Activated naive CD8-positive, alpha-beta T cell treated with anti-CD3 and anti-CD28 coated beads for 36 hours (primary cell): ENCODE measurements around the gene TMEM94. TPM values are rescaled to one million over a fixed set of nuclear protein-coding genes. Genes with fewer than 3 reads are reported as not detected.
"Not testable (repeated sequence)": the region's sequence is repeated elsewhere in the genome, so short reads cannot be mapped to it uniquely, and the experiment has no call there.

Experiments
- DNase-seq: peaks from one replicate; pipeline ENCODE4 v3.0.0; 2021
- H3K27ac Mint-ChIP-seq: one replicate; pipeline ENCODE4 v1.8.0; 2022; ENCODE audit warnings: mild to moderate bottlenecking, moderate library complexity, mixed read lengths
- H3K27me3 Mint-ChIP-seq: one replicate; pipeline ENCODE4 v1.8.0; 2022; ENCODE audit warnings: mild to moderate bottlenecking, mixed read lengths
- H3K36me3 Mint-ChIP-seq: one replicate; pipeline ENCODE4 v1.8.0; 2021; ENCODE audit warnings: mild to moderate bottlenecking, mixed read lengths
- H3K4me1 Mint-ChIP-seq: one replicate; pipeline ENCODE4 v1.8.0; 2021; ENCODE audit warnings: mixed read lengths
- H3K4me3 Mint-ChIP-seq: one replicate; pipeline ENCODE4 v1.8.0; 2022; ENCODE audit warnings: mild to moderate bottlenecking, moderate library complexity, mixed read lengths
- H3K9me3 Mint-ChIP-seq: one replicate; pipeline ENCODE4 v1.8.0; 2022; ENCODE audit warnings: mixed read lengths
- total RNA-seq, 2 experiments: library from RNA; stranded (reverse); gene quantifications; one replicate each; pipeline ENCODE4 v1.2.3, GENCODE V29; 2021

TMEM94 gene
- total RNA-seq, 2 experiments from 2014 or later = 46.6 to 55.5 TPM

DNA sequence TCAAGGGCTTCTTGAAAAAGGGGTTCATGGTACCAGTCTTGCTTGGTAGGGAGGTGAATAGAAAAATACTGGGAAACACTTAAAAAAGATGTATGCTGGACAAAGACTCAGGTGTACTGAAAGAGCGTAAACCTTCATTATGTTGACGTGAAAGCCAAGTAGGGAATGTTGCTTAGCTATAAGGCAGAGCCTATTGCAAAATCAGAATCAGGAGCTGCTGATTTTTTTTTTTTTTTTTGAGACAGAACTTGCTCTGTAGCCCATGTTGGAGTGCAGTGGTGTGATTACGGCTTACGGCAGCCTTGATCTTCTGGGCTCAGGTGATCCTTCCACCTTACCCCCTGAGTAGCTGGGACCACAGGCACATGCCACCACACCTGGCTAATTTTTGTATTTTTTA is 3.9 kb downstream of the TMEM94 start:
- Mint-ChIP-seq H3K4me1 (peaks cover 29% of the 10 kb centered on the region), H3K4me3 (no peak overlapping the region), H3K27me3 (no peaks in the 10 kb centered on the region), H3K9me3 (no peaks in the 10 kb centered on the region), H3K36me3 (peaks cover 6% of the 10 kb centered on the region), H3K27ac (no peak overlapping the region)
- DNase-seq = no peak

DNA sequence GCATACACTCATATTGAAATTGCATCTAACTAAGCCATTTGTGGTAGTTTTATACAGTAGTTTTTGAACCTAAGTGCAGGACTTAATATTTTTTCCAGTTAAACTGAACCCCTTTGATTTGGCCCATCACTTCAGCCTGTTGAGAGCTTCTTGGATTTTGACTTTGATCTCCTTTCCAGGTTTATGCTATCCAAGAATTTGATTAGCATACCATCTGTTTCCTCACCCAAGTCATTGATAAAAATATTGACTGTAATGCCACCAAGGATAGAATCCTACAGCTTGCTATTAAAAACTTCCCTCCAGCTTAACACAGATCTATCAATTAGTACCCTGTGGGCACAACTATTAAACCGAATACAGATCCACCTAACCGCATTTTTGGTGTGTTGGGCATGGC is 7.2 kb downstream of the TMEM94 start:
- peaks cover 11% of the 10 kb centered on the region for H3K4me1 Mint-ChIP-seq
- H3K27me3 Mint-ChIP-seq = no peaks in the 10 kb centered on the region
- H3K36me3 Mint-ChIP-seq = peaks cover 4% of the 10 kb centered on the region
- no peak for DNase-seq
- no peak overlapping the region for H3K27ac Mint-ChIP-seq
- H3K9me3 Mint-ChIP-seq = no peaks in the 10 kb centered on the region
- no peak overlapping the region for H3K4me3 Mint-ChIP-seq

GRCh38 chr17:75465039-75465438 is 8.6 kb downstream of the TMEM94 start:
- no peak overlapping the region for H3K4me3 Mint-ChIP-seq
- no peak overlapping the region for H3K27ac Mint-ChIP-seq
- DNase-seq = no peak
- H3K36me3 Mint-ChIP-seq = peaks cover 4% of the 10 kb centered on the region
- H3K4me1 Mint-ChIP-seq = peaks cover 2% of the 10 kb centered on the region
- H3K9me3 Mint-ChIP-seq = no peaks in the 10 kb centered on the region
- H3K27me3 Mint-ChIP-seq = no peaks in the 10 kb centered on the region

GRCh38 chr17:75468291-75468754 is 11.9 kb downstream of the TMEM94 start:
- no peak for DNase-seq
- Mint-ChIP-seq H3K36me3 (peaks cover 8% of the 10 kb centered on the region), H3K27me3 (no peaks in the 10 kb centered on the region), H3K9me3 (no peaks in the 10 kb centered on the region), H3K4me1 (no peaks in the 10 kb centered on the region), H3K27ac (no peak overlapping the region), H3K4me3 (no peak overlapping the region)

GRCh38 chr17:75468779-75469373 is 12.4 kb downstream of the TMEM94 start:
- Mint-ChIP-seq H3K36me3 (peaks cover 7% of the 10 kb centered on the region), H3K4me1 (no peaks in the 10 kb centered on the region), H3K9me3 (no peaks in the 10 kb centered on the region), H3K27ac (no peak overlapping the region), H3K27me3 (no peaks in the 10 kb centered on the region), H3K4me3 (no peak overlapping the region)
- DNase-seq = no peak

GRCh38 chr17:75471207-75471606 is 14.8 kb downstream of the TMEM94 start:
- no peak overlapping the region for H3K4me3 Mint-ChIP-seq
- peaks cover 4% of the 10 kb centered on the region for H3K36me3 Mint-ChIP-seq
- no peaks in the 10 kb centered on the region for H3K4me1 Mint-ChIP-seq
- no peak for DNase-seq
- no peak overlapping the region for H3K27ac Mint-ChIP-seq
- no peaks in the 10 kb centered on the region for H3K9me3 Mint-ChIP-seq
- H3K27me3 Mint-ChIP-seq = no peaks in the 10 kb centered on the region

DNA sequence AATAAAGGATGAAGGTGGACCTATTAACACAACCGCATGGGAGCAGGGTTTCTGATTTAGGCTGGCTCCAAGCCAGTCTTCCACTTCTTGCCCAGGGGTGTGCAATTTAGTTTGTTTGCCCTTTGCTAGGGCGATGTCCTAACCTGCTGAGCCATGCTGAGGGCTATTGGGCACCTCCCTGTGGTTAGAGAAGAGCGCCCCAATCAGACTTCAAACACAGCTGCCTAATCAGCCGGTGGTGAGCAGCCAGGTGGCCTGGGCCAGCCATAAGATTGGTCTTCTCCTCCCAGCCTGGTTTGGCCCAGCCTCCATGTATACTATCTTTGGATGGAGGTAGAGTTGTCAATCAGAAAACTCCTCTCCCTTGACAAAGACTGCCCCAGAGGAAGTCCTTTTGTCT is 15.7 kb downstream of the TMEM94 start:
- Mint-ChIP-seq H3K4me1 (no peaks in the 10 kb centered on the region), H3K27me3 (no peaks in the 10 kb centered on the region), H3K9me3 (no peaks in the 10 kb centered on the region), H3K36me3 (peaks cover 4% of the 10 kb centered on the region), H3K27ac (no peak overlapping the region), H3K4me3 (no peak overlapping the region)
- no peak for DNase-seq

DNA sequence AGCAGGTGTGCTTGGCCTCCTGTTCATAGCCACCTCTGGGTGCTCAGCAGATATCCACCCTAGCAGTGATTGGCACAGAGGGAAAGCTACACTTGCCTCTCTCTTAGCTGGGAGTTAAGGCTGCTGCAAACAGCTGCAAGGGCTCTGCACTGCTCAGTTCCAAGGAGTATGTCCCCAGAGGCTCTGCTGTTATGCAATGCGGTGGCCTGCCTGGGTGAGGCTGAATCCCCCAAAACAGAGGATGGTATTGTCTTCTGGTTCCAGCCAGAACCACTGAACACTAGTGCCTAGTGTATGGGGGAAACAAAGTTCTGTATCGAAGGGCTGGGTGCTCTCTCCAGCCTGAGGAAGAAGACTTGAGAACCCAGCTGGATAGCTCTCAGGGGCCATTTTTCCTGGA is 16.8 kb downstream of the TMEM94 start:
- H3K4me1 Mint-ChIP-seq = no peaks in the 10 kb centered on the region
- no peak overlapping the region for H3K4me3 Mint-ChIP-seq
- H3K36me3 Mint-ChIP-seq = peaks cover 4% of the 10 kb centered on the region
- no peak for DNase-seq
- no peaks in the 10 kb centered on the region for H3K27me3 Mint-ChIP-seq
- H3K27ac Mint-ChIP-seq = no peak overlapping the region
- H3K9me3 Mint-ChIP-seq = no peaks in the 10 kb centered on the region

- DNase-seq = no peak
- no peaks in the 10 kb centered on the region for H3K27me3 Mint-ChIP-seq
- peaks cover 4% of the 10 kb centered on the region for H3K36me3 Mint-ChIP-seq
- no peak overlapping the region for H3K4me3 Mint-ChIP-seq
- no peak overlapping the region for H3K27ac Mint-ChIP-seq
- no peaks in the 10 kb centered on the region for H3K4me1 Mint-ChIP-seq
- H3K9me3 Mint-ChIP-seq = no peaks in the 10 kb centered on the region
Observed at GRCh38 chr17:75474736-75475135, 18.3 kb downstream of the TMEM94 start.

DNA sequence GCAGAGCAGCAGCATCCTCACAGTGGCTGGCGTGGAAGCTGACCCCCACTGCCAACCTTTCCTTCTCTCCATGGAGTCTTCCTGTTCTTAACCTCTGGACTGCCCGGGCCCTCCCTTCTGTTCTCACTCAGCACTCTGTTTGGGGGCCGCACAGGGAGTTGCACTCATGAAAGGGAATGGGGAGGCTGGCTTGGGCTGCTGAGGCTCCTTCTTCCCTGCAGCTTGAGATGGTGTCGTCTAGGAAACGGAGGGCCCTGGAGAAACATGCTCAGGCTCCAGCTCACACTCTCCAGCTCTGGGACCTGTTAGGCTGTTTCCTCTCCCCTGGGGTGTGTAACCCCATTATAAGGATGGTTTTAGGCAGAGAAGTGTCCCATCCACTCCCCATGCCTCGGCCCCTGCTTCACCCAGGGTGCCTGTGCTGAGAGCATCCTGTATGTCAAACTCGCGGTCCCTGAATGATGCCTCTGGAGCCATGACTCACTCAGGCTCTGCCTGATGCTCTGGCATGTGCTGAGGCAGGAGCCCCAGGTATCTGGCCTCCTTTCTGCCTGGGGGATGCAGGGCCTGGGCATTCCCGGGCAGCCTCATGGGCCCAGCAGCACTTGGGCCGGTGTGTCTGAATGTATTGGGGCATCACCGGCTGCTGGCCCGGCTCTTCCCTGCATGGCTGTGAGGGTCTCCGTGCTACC is 18.9 kb downstream of the TMEM94 start:
- Mint-ChIP-seq H3K9me3 (no peaks in the 10 kb centered on the region), H3K27ac (no peak overlapping the region)

DNA sequence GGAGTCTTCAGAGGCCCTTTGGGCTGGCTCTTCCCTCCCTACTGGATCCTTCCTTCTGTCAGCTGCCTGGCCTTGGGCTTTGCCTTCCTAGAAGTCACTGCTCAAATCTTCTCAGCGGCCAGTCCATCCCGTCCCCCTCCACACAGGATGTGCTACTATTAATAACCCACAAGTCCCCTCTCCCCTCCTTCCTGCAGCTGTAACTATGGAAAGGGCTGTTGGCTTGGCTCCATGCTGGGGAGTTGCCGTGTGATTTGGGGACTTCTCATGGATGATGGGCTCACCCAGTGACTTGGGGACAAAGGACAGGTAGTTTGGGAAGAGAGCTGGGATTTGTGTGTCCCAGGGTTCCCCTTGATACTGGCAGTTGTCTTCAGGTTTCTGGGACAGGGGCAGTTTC is 19.4 kb downstream of the TMEM94 start:
- H3K36me3 Mint-ChIP-seq = peaks cover 4% of the 10 kb centered on the region
- no peak for DNase-seq

More for the DNA sequence above, 18.9 kb downstream of the TMEM94 start:
- no peak for DNase-seq
- Mint-ChIP-seq H3K4me1 (no peaks in the 10 kb centered on the region), H3K27me3 (no peaks in the 10 kb centered on the region), H3K4me3 (no peak overlapping the region), H3K36me3 (peaks cover 4% of the 10 kb centered on the region)

DNA sequence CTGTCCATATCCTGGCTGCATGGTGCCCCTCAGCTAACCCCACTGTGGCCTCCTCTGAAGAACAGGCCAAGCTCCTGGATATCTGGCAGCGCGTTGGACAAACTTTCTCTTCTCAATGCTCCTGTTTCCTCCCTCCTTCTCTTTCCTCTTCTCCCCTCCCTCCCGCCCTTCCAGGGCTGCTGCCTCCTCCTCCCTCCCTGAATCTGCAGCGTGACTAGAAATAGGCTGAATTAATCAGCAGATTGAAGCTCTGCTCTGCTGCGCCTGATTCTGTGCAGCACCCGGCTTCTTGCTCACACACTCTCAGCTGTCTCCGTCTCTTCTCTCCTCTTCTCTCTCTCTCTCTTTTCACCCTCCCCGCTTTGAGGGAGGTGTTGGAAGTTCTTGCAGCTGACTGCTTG is 19.8 kb downstream of the TMEM94 start:
- Mint-ChIP-seq H3K27ac (no peak overlapping the region), H3K27me3 (no peaks in the 10 kb centered on the region), H3K9me3 (no peaks in the 10 kb centered on the region), H3K4me3 (no peak overlapping the region), H3K36me3 (peaks cover 4% of the 10 kb centered on the region), H3K4me1 (no peaks in the 10 kb centered on the region)
- DNase-seq = no peak

More for the DNA sequence above, 19.4 kb downstream of the TMEM94 start:
- no peaks in the 10 kb centered on the region for H3K4me1 Mint-ChIP-seq
- H3K4me3 Mint-ChIP-seq = no peak overlapping the region
- H3K27ac Mint-ChIP-seq = no peak overlapping the region
- no peaks in the 10 kb centered on the region for H3K27me3 Mint-ChIP-seq
- H3K9me3 Mint-ChIP-seq = no peaks in the 10 kb centered on the region

- peaks cover 4% of the 10 kb centered on the region for H3K36me3 Mint-ChIP-seq
- H3K9me3 Mint-ChIP-seq = no peaks in the 10 kb centered on the region
- H3K4me1 Mint-ChIP-seq = no peaks in the 10 kb centered on the region
- no peak overlapping the region for H3K27ac Mint-ChIP-seq
- no peaks in the 10 kb centered on the region for H3K27me3 Mint-ChIP-seq
- no peak overlapping the region for H3K4me3 Mint-ChIP-seq
- DNase-seq = no peak
Observed at GRCh38 chr17:75476752-75477489, 20.5 kb downstream of the TMEM94 start.

- not testable (repeated sequence) for H3K27me3 Mint-ChIP-seq, H3K9me3 Mint-ChIP-seq, H3K36me3 Mint-ChIP-seq, H3K4me3 Mint-ChIP-seq, DNase-seq, H3K4me1 Mint-ChIP-seq, H3K27ac Mint-ChIP-seq
Observed at GRCh38 chr17:75477490-75477862, 21.0 kb downstream of the TMEM94 start.

GRCh38 chr17:75478508-75478907 is 22.1 kb downstream of the TMEM94 start:
- Mint-ChIP-seq H3K9me3 (no peaks in the 10 kb centered on the region), H3K36me3 (no peaks in the 10 kb centered on the region), H3K27me3 (no peaks in the 10 kb centered on the region), H3K4me3 (no peak overlapping the region), H3K27ac (no peak overlapping the region), H3K4me1 (no peaks in the 10 kb centered on the region)
- no peak for DNase-seq
